ENCODE measurements around the gene PRRX2.

The PRRX2 gene

GRCh38 chr9:129637102-129637501, 28.3 kb upstream of the PRRX2 start:
- no peak for DNase-seq (ENCODE audit: low spot score)

DNA sequence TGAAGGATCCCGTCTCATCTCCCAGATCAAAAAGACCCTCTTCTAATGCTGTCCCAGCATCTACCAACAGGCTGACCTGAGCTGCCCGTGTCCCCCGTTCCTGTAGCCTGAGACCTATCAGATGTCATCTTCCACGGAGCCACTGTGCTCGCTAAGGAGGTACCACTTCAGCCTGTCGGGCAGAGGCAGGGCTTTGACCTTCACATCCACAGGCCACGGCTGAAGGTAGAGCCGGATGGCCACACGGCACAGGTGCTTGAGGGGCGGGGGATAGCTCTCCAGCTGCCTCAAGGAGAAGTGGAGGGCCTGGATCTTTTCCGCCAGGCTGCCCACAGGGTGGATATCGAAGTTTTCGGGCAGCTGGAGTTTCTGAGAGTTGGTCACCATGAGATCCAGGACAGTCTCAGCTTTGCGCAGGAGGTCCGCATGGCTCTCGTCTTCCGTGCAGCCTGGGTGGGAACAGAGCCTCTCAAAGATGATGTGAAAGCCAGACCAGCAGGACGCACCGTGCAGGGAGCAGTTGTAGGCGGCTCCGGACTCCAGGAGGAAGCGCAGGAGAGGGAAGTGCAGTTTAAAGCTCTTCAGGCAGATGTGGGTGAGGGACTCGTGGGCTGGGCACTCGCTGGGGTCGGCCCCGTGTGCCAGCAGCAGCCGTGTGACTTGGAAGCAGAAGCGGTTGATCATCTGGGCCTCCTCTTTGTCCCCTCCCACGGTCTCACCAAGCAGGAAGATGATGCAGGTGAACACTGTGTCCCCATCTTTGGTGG, 27.6 kb upstream of the PRRX2 start:
- DNase-seq (ENCODE audit: low spot score): no peak

DNA sequence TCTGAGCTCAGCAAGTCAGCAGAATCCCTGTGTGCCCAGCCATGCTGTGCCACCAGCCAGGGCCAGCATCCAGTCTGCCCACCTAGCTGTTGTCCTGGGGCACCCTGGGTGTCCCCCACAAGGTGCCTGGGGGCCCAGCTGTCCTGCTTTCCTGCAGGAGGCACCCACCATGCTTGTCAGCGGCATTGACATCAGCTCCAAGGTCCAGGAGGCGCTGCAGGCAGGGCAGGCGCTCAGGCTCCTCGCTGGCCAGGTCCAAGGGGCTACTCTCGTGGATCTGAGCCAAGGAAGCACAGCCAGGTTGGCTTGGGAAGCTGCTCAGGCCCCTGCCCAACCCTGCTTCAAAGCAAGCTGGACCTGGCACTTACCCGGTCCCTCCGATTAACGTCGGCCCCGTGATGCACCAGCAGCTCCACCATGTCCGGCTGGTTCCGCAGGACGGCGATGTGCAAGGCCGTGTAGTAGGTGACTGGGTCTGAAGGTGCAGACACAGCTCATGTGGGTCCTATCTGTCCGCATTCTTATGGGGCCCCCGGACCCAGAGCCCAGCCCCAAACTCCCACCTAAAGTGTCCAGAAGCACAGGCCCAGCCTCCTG, 26.3 kb upstream of the PRRX2 start:
- no peak for DNase-seq (ENCODE audit: low spot score)

- no peak for DNase-seq (ENCODE audit: low spot score)
Measured at GRCh38 chr9:129639756-129640085, 25.7 kb upstream of the PRRX2 start.

DNA sequence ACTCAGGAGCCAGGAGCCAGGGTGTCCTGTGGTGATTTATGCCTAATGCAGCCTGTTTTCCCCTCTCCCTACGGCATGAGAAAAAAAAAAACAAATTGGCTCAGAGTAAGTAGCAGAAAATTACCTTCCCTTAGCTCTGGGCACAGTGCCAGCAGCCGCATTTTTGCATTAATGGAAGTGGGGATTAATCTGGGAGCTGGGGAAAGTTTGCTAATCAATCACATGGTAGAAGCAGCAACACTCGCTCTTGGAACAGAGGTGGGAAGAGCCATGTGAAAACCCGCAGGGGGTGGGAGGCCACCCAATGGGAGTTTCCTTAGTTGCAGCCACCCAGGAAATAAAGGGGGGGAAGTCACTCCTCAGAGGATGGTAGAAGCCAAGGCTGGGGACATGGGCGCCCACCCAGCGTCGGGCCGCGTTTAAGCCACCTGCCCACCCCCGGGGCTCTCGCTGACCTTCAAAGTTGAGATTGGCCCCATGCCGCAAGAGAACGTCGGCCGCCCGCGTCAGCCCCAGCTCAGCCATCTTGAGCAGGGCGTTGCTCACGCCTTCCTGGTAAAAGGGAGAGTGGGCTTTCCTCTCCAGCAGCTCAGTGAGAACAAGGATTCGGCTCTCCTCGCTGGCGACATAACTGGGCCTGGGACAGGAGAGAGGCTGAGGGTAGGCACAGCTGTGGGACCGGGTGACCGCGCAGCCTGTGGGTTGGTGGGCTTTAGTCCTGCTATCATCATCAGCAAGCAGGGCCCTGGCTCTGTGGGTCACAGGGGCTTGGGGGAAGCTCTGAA, 25.2 kb upstream of the PRRX2 start:
- DNase-seq (ENCODE audit: low spot score): no peak

GRCh38 chr9:129640871-129641749, 24.3 kb upstream of the PRRX2 start:
- no peak for DNase-seq (ENCODE audit: low spot score)

- peak; percentile 92 for DNase-seq (ENCODE audit: low spot score)
Measured at GRCh38 chr9:129641750-129642585, 23.5 kb upstream of the PRRX2 start, which contains the start of gene ASB6. ASB6 (minus strand) TSS chr9:129642151; CDS start chr9:129641999, 152 bp downstream.

DNA sequence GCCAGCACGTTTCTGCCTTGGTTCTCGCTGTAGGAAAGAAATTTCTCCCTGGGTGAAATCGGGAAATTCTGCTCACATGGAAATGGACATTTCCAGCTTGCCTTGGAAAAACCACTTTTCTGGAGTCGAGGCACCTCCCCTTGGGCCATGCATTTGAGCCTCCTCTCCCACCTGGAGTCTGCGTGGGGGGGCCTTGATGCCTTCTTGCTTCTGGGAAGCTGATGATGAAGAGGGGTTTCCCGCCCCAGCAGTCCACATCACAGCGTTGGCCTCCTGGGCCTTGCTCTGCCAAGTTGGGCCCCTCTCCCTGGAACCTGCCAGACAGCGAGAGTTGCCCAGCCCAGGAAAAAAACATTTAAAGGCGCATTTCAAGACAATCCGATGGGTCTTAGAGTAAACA, 21.7 kb upstream of the PRRX2 start:
- no peak for DNase-seq (ENCODE audit: low spot score)

GRCh38 chr9:129644365-129644764, 21.1 kb upstream of the PRRX2 start:
- no peak for DNase-seq (ENCODE audit: low spot score)

GRCh38 chr9:129644902-129645301, 20.5 kb upstream of the PRRX2 start:
- DNase-seq (ENCODE audit: low spot score): no peak

DNA sequence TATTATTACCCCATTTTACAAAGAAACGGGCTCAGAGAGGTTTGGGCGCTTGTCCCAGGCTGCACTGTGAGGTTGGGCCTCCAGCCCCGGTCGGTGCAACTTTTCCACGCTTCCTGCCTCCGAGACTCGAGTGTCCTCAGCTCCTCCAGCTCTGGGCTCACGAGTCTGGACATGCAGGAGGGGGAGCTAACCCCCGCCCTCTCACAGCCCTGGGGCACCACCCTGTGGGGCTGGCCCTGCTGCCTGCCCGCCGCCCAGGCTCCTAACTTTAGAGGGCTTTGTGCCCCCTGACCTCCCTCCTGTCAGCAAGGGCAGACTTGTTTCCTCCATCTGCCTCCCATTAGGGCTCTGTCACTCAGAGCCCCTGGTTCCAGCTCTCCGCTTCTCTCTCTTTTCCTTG, 19.2 kb upstream of the PRRX2 start:
- DNase-seq (ENCODE audit: low spot score): no peak

DNA sequence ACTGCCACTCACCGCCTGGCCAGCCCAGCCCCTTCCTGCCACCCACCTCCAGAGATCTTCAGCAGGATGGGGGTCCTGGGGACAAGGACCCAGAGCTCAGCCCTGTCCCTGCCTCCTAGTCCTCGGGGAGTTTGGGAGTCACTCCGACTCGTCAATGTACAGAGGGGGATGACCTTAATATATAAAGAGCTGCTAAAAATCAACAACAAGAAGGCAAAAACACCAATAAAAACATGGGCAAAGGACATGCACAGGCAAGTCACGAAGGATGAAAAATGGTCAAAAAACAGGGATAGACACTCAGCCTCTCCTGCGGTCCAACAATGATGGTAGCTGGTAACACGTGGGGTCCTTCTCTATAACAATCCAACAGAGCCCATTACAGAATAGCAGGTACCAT, 18.8 kb upstream of the PRRX2 start:
- DNase-seq (ENCODE audit: low spot score): no peak

DNA sequence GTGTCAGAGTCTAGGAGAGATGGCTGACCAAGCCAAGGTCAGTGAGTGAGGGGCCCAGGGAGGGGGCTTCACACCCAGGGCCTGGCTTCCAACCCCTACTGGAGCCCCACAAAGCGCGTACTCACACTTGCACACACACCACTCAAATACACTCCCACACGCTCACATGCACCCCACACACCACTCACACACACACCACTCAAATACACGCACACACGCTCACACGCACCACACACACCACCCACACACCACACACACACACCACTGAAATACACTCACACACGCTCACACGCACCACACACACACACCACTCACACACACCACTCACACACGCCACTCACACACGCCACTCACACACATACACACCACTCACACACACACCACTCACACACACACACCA, 17.8 kb upstream of the PRRX2 start:
- DNase-seq (ENCODE audit: low spot score): no peak

DNA sequence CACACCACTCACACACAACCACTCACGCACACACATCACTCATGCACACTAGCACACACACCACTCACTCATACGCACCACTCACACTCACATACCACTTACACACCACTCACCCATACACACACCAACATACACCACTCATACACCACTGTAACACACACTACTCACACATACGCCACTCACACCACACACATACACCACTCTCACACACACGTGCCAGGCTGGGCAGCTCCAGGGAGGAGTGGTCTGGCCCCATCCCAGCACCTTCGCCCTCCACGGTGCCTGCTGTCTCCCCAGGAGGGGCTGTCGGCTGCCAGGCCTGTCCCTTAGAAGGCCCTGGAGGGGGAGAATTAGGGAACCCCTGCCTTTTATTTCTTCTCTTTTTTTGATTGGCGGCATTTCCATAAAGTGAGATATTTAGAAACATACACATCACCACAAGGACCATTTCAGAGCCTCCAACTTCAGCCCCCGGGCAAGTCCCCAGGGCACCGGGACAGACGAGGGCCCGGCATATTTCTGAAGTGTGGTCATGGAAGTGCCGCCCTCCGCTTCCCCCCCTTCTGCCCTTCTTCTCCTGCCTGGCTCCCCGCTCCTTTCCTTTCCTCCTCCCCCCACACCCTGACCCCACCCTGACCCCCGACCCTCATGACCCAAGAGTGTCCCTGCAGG, 17.2 kb upstream of the PRRX2 start:
- no peak for DNase-seq (ENCODE audit: low spot score)

DNA sequence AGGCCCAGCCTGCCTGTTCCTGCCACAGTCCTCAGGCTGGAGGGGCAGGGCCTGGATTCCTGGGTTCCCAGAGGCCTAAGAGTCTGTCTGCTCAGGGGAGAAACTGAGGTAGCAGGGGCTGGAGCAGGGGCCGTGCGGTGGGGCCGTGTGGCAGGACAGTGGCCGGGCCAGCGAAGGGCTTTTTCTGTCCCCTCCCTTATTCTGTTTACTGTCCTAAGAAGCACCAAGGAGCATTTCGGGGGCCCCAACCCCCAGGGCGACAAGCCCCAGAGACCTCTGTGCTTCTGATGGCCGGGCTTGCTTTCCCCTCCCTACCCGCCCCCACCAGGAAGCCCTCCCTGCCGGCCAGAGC, 16.7 kb upstream of the PRRX2 start:
- DNase-seq (ENCODE audit: low spot score): no peak

DNA sequence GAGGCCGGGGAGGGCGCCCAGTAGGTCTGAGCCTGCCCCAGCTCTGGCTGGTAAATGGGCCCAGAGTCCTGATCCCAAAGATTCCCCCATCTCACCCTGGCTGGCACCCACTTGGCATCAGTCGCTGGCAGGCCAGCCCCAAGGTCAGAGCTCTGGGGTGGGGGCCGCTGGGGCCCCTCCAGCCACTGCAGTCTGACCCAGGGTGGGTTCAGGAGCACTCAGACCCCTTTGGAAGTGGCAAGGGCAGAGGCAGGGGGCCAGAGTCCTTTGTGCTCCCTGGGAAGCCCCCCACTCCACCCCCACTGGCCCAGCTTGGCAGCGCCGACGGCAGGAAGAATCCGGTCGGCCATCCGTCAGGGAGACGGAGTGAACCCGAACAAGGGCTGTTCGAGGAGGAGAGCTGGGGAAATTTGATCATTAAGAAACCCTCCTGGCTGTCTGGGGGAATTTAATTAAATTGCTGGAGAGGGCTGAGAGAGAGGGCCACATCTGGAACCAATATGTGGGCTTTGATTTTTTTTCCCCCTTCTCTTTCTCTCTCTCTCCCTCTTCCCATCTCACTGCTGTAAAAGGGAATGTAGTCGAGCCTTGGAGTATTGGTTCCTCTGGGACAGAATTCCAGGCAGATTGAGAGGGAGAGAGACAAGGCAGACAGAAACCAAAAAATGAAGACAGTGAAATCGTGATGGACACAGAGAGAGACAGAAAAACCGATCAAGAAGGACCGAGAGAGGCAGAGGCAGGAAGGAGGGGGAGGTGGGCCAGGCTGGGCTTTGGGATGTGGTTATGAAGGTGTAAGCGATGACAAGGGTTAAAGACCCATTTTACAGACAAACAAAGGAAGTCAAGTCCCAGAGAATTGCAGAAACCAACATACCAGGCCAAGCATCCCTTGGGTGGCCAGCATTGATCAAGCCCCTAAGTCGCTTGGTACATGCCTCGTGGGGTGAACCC, 15.4 kb upstream of the PRRX2 start:
- DNase-seq (ENCODE audit: low spot score): no peak

- DNase-seq (ENCODE audit: low spot score): no peak
Measured at GRCh38 chr9:129650680-129651235, 14.7 kb upstream of the PRRX2 start.

GRCh38 chr9:129653823-129654553, 11.5 kb upstream of the PRRX2 start:
- DNase-seq (ENCODE audit: low spot score): no peak

All from kidney capillary endothelial cell (primary cell).